H1 (cell line): ENCODE measurements around the gene RMRP. TPM values are rescaled to one million over a fixed set of nuclear protein-coding genes. Genes with fewer than 3 reads are reported as not detected.

Experiments used
- CTCF ChIA-PET: fragments of 300-600 bp; sonication (Branson Sonifier 250); formaldehyde crosslinking; loops from one replicate; lab custom pipeline; 2021; ENCODE audit not compliant: partially characterized antibody; lab: Charles Lee
- POLR2A ChIA-PET: fragments of 300-600 bp; sonication (Branson Sonifier 250); formaldehyde crosslinking; loops from one replicate; lab custom pipeline; 2021; ENCODE audit warnings: inconsistent platforms; ENCODE audit not compliant: partially characterized antibody; lab: Charles Lee
- DNase-seq, 2 experiments: peaks; one replicate each; pipeline versions ENCODE4 v3.0.0 to v3.0.0-alpha.2; 2010 to 2022; ENCODE audit warnings: low spot score in 2 of 2, low read depth in 1 of 2, mixed read lengths in 1 of 2
- FAIRE-seq: peaks from 2 replicates; lab custom pipeline; 2011; peaks lifted over from hg19 to GRCh38; lab: Jason Lieb, UNC
- H2AFZ ChIP-seq: 2 replicates; pipeline ENCODE4 v1.8.1; 2012; ENCODE audit warnings: low read length, inconsistent platforms
- H2AK5ac ChIP-seq: 2 replicates; pipeline ENCODE4 v1.6.1; 2013; ENCODE audit warnings: low read depth, low read length
- H2BK120ac ChIP-seq: replicated peaks from 2 replicates; pipeline ENCODE3; 2013; ENCODE audit warnings: low read depth, low read length, inconsistent platforms
- H2BK12ac ChIP-seq: 2 replicates; pipeline ENCODE4 v1.6.1; 2013; ENCODE audit warnings: low read depth, low read length
- H2BK15ac ChIP-seq: 2 replicates; pipeline ENCODE4 v1.6.1; 2013; ENCODE audit warnings: low read length
- H2BK20ac ChIP-seq: 2 replicates; pipeline ENCODE4 v1.6.1; 2013; ENCODE audit warnings: low read length
- H2BK5ac ChIP-seq: 2 replicates; pipeline ENCODE4 v1.6.1; 2013; ENCODE audit warnings: low read depth, low read length
- H3K14ac ChIP-seq: 2 replicates; pipeline ENCODE4 v1.6.1; 2013; ENCODE audit warnings: inconsistent platforms; ENCODE audit not compliant: insufficient read length
- H3K18ac ChIP-seq: 2 replicates; pipeline ENCODE4 v1.6.1; 2013; ENCODE audit warnings: low read length; ENCODE audit errors: extremely low read depth
- H3K23ac ChIP-seq: 2 replicates; pipeline ENCODE4 v1.6.1; 2013; ENCODE audit warnings: inconsistent platforms; ENCODE audit not compliant: insufficient read length
- H3K23me2 ChIP-seq: 2 replicates; pipeline ENCODE4 v1.6.1; 2013; ENCODE audit warnings: low read depth, low read length
- H3K27ac ChIP-seq: 2 replicates; pipeline ENCODE4 v1.6.1; 2011; ENCODE audit warnings: low read depth, low read length, inconsistent platforms
- H3K27me3 ChIP-seq, 4 experiments: replicated peaks in 1 of 4; 1 replicate in 1 of 4; 2 replicates in 3 of 4; pipeline versions ENCODE4 v1.6.1 to v1.8.1; 2011 to 2013; ENCODE audit warnings: low read length in 3 of 4, mild to moderate bottlenecking in 3 of 4, inconsistent platforms in 2 of 4, mixed read lengths in 2 of 4, moderate library complexity in 1 of 4; ENCODE audit not compliant: control insufficient read depth in 3 of 4, insufficient read depth in 3 of 4; ENCODE audit errors: extremely low read depth in 1 of 4
- H3K36me3 ChIP-seq, 4 experiments: 2 replicates each; pipeline versions ENCODE4 v1.6.1 to v1.8.1; 2011 to 2013; ENCODE audit warnings: mild to moderate bottlenecking in 4 of 4, low read length in 3 of 4, moderate library complexity in 2 of 4, control low read depth in 1 of 4, inconsistent platforms in 1 of 4; ENCODE audit not compliant: insufficient read depth in 4 of 4, control insufficient read depth in 2 of 4
- H3K4ac ChIP-seq: replicated peaks from 2 replicates; pipeline ENCODE3; 2013; ENCODE audit warnings: low read length, low read depth, mixed read lengths, inconsistent platforms; ENCODE audit not compliant: insufficient read length
- H3K4me1 ChIP-seq, 4 experiments: replicated peaks in 1 of 4; 1 replicate in 1 of 4; 2 replicates in 3 of 4; pipeline versions ENCODE4 v1.6.1 to v1.8.1; 2011 to 2013; ENCODE audit warnings: low read length in 3 of 4, inconsistent platforms in 2 of 4, mixed read lengths in 1 of 4; ENCODE audit not compliant: insufficient read depth in 4 of 4, control insufficient read depth in 3 of 4
- H3K4me2 ChIP-seq, 2 experiments: 2 replicates each; pipeline versions ENCODE4 v1.6.1 to v1.8.1; 2011 to 2013; ENCODE audit warnings: low read depth in 2 of 2, low read length in 2 of 2, control low read depth in 1 of 2, inconsistent platforms in 1 of 2, mild to moderate bottlenecking in 1 of 2; ENCODE audit not compliant: insufficient read depth in 1 of 2
- H3K4me3 ChIP-seq, 4 experiments: fragments of 200-600, 300-600 bp in 1 of 4; sonication (generic), shearing (Covaris generic), sonication (Bioruptor Twin) in 1 of 4; 2 replicates each; pipeline versions ENCODE4 v1.5.1 to v1.8.1; 2011 to 2016; ENCODE audit warnings: low read length in 4 of 4, low read depth in 3 of 4, control low read depth in 2 of 4, inconsistent platforms in 2 of 4, mild to moderate bottlenecking in 2 of 4, mixed read lengths in 1 of 4, moderate library complexity in 1 of 4; ENCODE audit not compliant: insufficient read depth in 2 of 4; ENCODE audit errors: extremely low read depth in 1 of 4
- H3K56ac ChIP-seq: replicated peaks from 2 replicates; pipeline ENCODE3; 2013; ENCODE audit warnings: low read depth, mild to moderate bottlenecking, mixed read lengths, low read length, inconsistent platforms; ENCODE audit not compliant: insufficient read length
- H3K79me1 ChIP-seq: 2 replicates; pipeline ENCODE4 v1.6.1; 2013; ENCODE audit warnings: low read depth, low read length, control low read depth
- H3K79me2 ChIP-seq, 2 experiments: 2 replicates each; pipeline versions ENCODE4 v1.6.1 to v1.8.1; 2012 to 2013; ENCODE audit warnings: low read length in 2 of 2, mild to moderate bottlenecking in 2 of 2, inconsistent platforms in 1 of 2; ENCODE audit not compliant: insufficient read depth in 2 of 2, control insufficient read depth in 1 of 2
- H3K9ac ChIP-seq, 4 experiments: replicated peaks in 1 of 4; 1 replicate in 1 of 4; 2 replicates in 3 of 4; pipeline versions ENCODE4 v1.6.1 to v1.8.1; 2011 to 2013; ENCODE audit warnings: low read depth in 3 of 4, low read length in 3 of 4, control low read depth in 2 of 4, mild to moderate bottlenecking in 2 of 4, moderate library complexity in 2 of 4, inconsistent platforms in 1 of 4; ENCODE audit errors: extremely low read depth in 1 of 4
- H3K9me3 ChIP-seq, 2 experiments: 2 replicates each; pipeline versions ENCODE4 v1.6.1 to v1.8.1; 2012 to 2013; ENCODE audit warnings: mild to moderate bottlenecking in 2 of 2, moderate library complexity in 2 of 2, control low read depth in 1 of 2, inconsistent platforms in 1 of 2, low read depth in 1 of 2, low read length in 1 of 2, mixed read lengths in 1 of 2; ENCODE audit not compliant: insufficient read depth in 2 of 2
- H4K20me1 ChIP-seq, 2 experiments: replicated peaks in 1 of 2; 2 replicates each; pipeline versions ENCODE3 to v1.8.1; 2011 to 2013; ENCODE audit warnings: inconsistent platforms in 2 of 2, low read length in 2 of 2, mild to moderate bottlenecking in 1 of 2; ENCODE audit not compliant: insufficient read depth in 2 of 2, control insufficient read depth in 1 of 2
- H4K5ac ChIP-seq: 2 replicates; pipeline ENCODE4 v1.6.1; 2013; ENCODE audit warnings: low read length, low read depth, mixed read lengths, inconsistent platforms; ENCODE audit not compliant: insufficient read length
- H4K8ac ChIP-seq: 2 replicates; pipeline ENCODE4 v1.8.0; 2013; ENCODE audit warnings: mild to moderate bottlenecking, moderate library complexity, low read length, inconsistent platforms; ENCODE audit not compliant: insufficient read depth; ENCODE audit errors: extremely low read depth
- H4K91ac ChIP-seq: replicated peaks from 2 replicates; pipeline ENCODE3; 2013; ENCODE audit warnings: low read length, mixed read lengths, inconsistent platforms; ENCODE audit not compliant: insufficient read length
- BCL11A ChIP-seq, 2 experiments: IDR thresholded peaks; one replicate each; pipeline ENCODE4 v1.6.1; 2011; ENCODE audit warnings: low read depth in 2 of 2, low read length in 2 of 2, mild to moderate bottlenecking in 2 of 2
- EP300 ChIP-seq, 2 experiments: IDR thresholded peaks; 1 replicate in 1 of 2; 2 replicates in 1 of 2; pipeline ENCODE4 v1.6.1; 2011 to 2012; ENCODE audit warnings: low read depth in 2 of 2, low read length in 2 of 2, mild to moderate bottlenecking in 2 of 2, borderline replicate concordance in 1 of 2, inconsistent platforms in 1 of 2, moderate library complexity in 1 of 2
- JUN ChIP-seq: IDR thresholded peaks from 2 replicates; pipeline ENCODE4 v1.6.1; 2011; ENCODE audit warnings: low read depth, mild to moderate bottlenecking, improper control_type of control experiment, low read length
- KDM1A ChIP-seq: fragments of 200-600, 300-600 bp; sonication (generic); IDR thresholded peaks from 2 replicates; pipeline ENCODE4 v1.7.1; 2016; ENCODE audit warnings: mild to moderate bottlenecking, low read length, borderline replicate concordance
- KDM4A ChIP-seq: IDR thresholded peaks from one replicate; pipeline ENCODE4 v1.7.1; 2012; ENCODE audit warnings: low read depth, mild to moderate bottlenecking, moderate library complexity, low read length, inconsistent platforms; ENCODE audit not compliant: severe bottlenecking
- KDM5A ChIP-seq: fragments of 200-600 bp; IDR thresholded peaks from 2 replicates; pipeline ENCODE4 v1.7.1; 2012; ENCODE audit warnings: mild to moderate bottlenecking, low read length, inconsistent platforms, mixed read lengths
- POLR2AphosphoS5 ChIP-seq: IDR thresholded peaks from 2 replicates; pipeline ENCODE4 v1.6.1; 2011; ENCODE audit warnings: low read depth, low read length
- POU5F1 ChIP-seq: IDR thresholded peaks from 2 replicates; pipeline ENCODE4 v1.6.1; 2011; ENCODE audit warnings: low read depth, mild to moderate bottlenecking, low read length, moderate library complexity
- RAD21 ChIP-seq, 2 experiments: IDR thresholded peaks in 1 of 2; conservative IDR thresholded peaks in 1 of 2; 2 replicates each; pipeline ENCODE4 v1.6.1; 2011; ENCODE audit warnings: low read depth in 2 of 2, low read length in 2 of 2, improper control_type of control experiment in 1 of 2, inconsistent platforms in 1 of 2, mild to moderate bottlenecking in 1 of 2, moderate library complexity in 1 of 2
- SAP30 ChIP-seq: fragments of 300-600 bp; sonication (generic); IDR thresholded peaks from 2 replicates; pipeline ENCODE4 v1.7.1; 2012; ENCODE audit warnings: low read length, moderate library complexity, mild to moderate bottlenecking, inconsistent platforms; ENCODE audit not compliant: insufficient read depth, insufficient replicate concordance
- SIX5 ChIP-seq: IDR thresholded peaks from 2 replicates; pipeline ENCODE4 v1.6.1; 2011; ENCODE audit warnings: mild to moderate bottlenecking, low read depth, low read length
- ZNF274 ChIP-seq: IDR thresholded peaks from 2 replicates; pipeline ENCODE4 v1.7.0; 2012; ENCODE audit warnings: low read length, borderline replicate concordance; ENCODE audit errors: extremely low read depth
- WGBS, 2 experiments: shearing (Covaris generic) in 1 of 2; methylation state at CpG; one replicate each; pipeline versions ENCODE4 v1.1.6 to v1.1.7; 2013 to 2015; ENCODE audit warnings: low lambda C conversion rate in 2 of 2, mixed read lengths in 2 of 2, inconsistent platforms in 1 of 2, low coverage in 1 of 2, missing lambda C conversion rate in 1 of 2; ENCODE audit not compliant: insufficient replicate concordance in 2 of 2, insufficient coverage in 1 of 2, insufficient read length in 1 of 2; ENCODE audit errors: extremely low coverage in 1 of 2, missing lambda C conversion rate in 1 of 2; 5-methylcytosine and 5-hydroxymethylcytosine counted together
- polyA plus RNA-seq, 7 experiments: library from polyadenylated mRNA; depleted of rRNA in 3 of 7; stranded (reverse) in 5 of 7; unstranded in 2 of 7; fragments of >200 nt in 5 of 7; fragments of 200-250 nt in 2 of 7; gene quantifications; 1 replicate in 5 of 7; 2 replicates in 1 of 7; 4 replicates in 1 of 7; pipeline versions ENCODE4 v1.2.1 to v1.2.3, GENCODE V29; 2011 to 2013; ENCODE audit warnings: missing spikeins in 2 of 7, mixed read lengths in 2 of 7
- total RNA-seq: library from RNA; stranded (reverse); fragmentation: NEBNext Ultra II Directional; extraction: Animal tissue kit (Norgen Biotek cat#: 25700); gene quantifications from 2 replicates; pipeline ENCODE4 v1.2.1, GENCODE V29; 2021

Gene RMRP
- total and polyA plus RNA-seq, 2 of the 8 experiments (the other 6 are each of a cell fraction or from before 2014, with no cell fraction given), result 169 to 14,987 TPM

DNA sequence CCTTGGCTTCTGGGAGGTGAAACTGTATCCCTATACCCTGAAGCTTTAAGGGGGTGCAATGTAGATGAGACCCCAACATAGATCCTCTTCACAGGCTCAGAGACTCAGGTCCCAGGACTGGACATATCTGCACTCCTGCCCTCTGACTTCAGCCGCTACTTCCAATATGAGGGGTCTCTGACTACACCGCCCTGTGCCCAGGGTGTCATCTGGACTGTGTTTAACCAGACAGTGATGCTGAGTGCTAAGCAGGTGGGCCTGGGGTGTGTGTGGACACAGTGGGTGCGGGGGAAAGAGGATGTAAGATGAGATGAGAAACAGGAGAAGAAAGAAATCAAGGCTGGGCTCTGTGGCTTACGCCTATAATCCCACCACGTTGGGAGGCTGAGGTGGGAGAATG lies 21.3 kb upstream of the RMRP start:
- CTCF ChIA-PET, result interaction anchor here (0.7 to 2.8 kb wide), 7 partner anchors 9 to 32 kb away, joined by 3 to 23 read pairs (median 6); partner anchors contain the start of genes CCDC107 and RMRP
- POLR2A ChIA-PET, result interaction anchor here (1.0 to 8.4 kb wide), 5 partner anchors 9 to 49 kb away, joined by 3 to 55 read pairs (median 5); partner anchors contain the start of genes ARHGEF39 and TPM2

More for the DNA sequence above, 21.3 kb upstream of the RMRP start:
- no peak overlapping the region for H3K18ac ChIP-seq
- H3K4me2 ChIP-seq, result no peak overlapping the region
- no peak overlapping the region for H4K8ac ChIP-seq
- peaks cover 0 to 12% (median 4%) of the 10 kb centered on the region in 4 experiments; a peak in 5 of 7 replicates for H3K4me1 ChIP-seq
- no peak overlapping the region for H3K23ac ChIP-seq
- 86% methylated on average over 5 of the region's 5 CpGs; no CpG with 5 or more reads in 1 of the 2 experiments for WGBS, 2 experiments
- H3K23me2 ChIP-seq, result peaks cover 2% of the 10 kb centered on the region; the same call in 1 of the 2 replicates
- H3K56ac ChIP-seq, result no peak overlapping the region
- DNase-seq (no peak), FAIRE-seq (no peak)
- H4K20me1 ChIP-seq, result peaks cover 2 to 3% of the 10 kb centered on the region in 2 experiments
- TF ChIP-seq KDM4A (no peak), BCL11A (IDR thresholded peaks at IDR 0.05; ENCODE audit: low read depth in 2 of 2, low read length in 2 of 2) (no peak), SIX5 (no peak), RAD21 (IDR thresholded peaks at IDR 0.05 in 1 of 2, conservative IDR thresholded peaks at IDR 0.05 in 1 of 2; ENCODE audit: low read depth in 2 of 2, low read length in 2 of 2) (no peak), POLR2AphosphoS5 (no peak), KDM1A (no peak), ZNF274 (no peak), POU5F1 (no peak), KDM5A (no peak), JUN (no peak), EP300 (IDR thresholded peaks at IDR 0.05; ENCODE audit: borderline replicate concordance in 1 of 2, low read depth in 2 of 2, low read length in 2 of 2) (no peak), SAP30 (no peak)
- no peak overlapping the region for H3K27ac ChIP-seq
- H3K27me3 ChIP-seq, result peaks cover 0 to 3% (median 1%) of the 10 kb centered on the region in 4 experiments; a peak in 3 of 7 replicates
- no peak overlapping the region for H2AK5ac ChIP-seq
- H2BK12ac ChIP-seq, result no peak overlapping the region
- H3K14ac ChIP-seq, result no peak overlapping the region
- H3K36me3 ChIP-seq, result peaks cover 5 to 23% (median 13%) of the 10 kb centered on the region in 4 experiments; a peak in 6 of 8 replicates
- H3K4ac ChIP-seq, result no peak overlapping the region
- no peak overlapping the region for H4K5ac ChIP-seq
- no peak overlapping the region for H3K4me3 ChIP-seq
- H2AFZ ChIP-seq, result no peak overlapping the region
- no peak overlapping the region for H2BK15ac ChIP-seq
- H2BK5ac ChIP-seq, result no peak overlapping the region
- H4K91ac ChIP-seq, result no peak overlapping the region
- no peak overlapping the region for H2BK20ac ChIP-seq
- no peaks in the 10 kb centered on the region for H3K9me3 ChIP-seq
- no peaks in the 10 kb centered on the region for H3K79me2 ChIP-seq
- no peaks in the 10 kb centered on the region for H3K79me1 ChIP-seq
- no peak overlapping the region for H3K9ac ChIP-seq
- no peak overlapping the region for H2BK120ac ChIP-seq
